GM19372 (cell line): Measurements from ENCODE around the gene NOXA1.

ENCODE experiments used
- ATAC-seq: cut with Tn5 transposase; IDR thresholded peaks from one replicate; pipeline ENCODE4 v1.9.1; 2021; ENCODE audit warnings: mild to moderate bottlenecking, low read depth, moderate library complexity; ENCODE audit not compliant: unreplicated experiment

Gene NOXA1

DNA sequence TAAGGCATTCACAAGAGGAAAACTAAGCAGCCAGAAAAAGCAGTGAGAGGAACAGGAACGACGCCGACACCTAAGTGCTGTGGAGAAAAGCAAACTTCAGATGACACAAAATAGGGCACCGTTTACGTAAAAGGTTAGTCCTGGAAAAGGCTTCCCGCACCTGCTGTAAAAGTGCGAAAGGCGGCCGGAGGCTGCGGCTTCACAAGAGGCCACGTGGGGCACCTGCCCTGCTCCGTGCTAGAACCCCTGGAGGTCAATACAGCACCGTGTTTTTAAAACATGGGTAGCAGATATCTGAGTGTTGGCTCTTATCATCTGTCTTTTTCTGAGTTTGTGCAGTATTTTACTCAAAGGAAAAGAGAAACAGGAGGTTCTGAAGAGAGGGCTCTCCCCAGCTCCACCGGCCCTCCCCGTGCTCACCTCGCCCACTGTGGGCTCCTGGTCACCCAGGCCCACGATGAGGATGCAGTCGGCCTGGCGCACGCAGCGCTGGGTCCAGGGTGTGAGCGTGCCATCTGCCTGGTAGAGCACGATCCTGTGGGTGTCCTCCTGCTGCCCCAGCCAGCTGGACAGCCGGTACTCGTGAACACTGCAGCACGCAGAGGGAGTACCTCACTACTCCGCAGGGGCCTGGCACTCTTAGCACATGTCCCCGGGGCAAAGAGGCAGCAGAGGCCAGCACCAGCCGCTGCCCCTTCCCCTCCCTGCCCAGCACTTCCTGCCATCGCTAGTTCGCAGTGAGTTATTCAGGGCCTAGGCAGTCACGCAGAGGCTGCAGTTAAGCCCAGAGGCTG is 56.9 kb downstream of the NOXA1 start:
- ATAC-seq, result no peak

- ATAC-seq, result no peak
These were observed 57.8 kb downstream of the NOXA1 start for GRCh38 chr9:137480686-137481683.

DNA sequence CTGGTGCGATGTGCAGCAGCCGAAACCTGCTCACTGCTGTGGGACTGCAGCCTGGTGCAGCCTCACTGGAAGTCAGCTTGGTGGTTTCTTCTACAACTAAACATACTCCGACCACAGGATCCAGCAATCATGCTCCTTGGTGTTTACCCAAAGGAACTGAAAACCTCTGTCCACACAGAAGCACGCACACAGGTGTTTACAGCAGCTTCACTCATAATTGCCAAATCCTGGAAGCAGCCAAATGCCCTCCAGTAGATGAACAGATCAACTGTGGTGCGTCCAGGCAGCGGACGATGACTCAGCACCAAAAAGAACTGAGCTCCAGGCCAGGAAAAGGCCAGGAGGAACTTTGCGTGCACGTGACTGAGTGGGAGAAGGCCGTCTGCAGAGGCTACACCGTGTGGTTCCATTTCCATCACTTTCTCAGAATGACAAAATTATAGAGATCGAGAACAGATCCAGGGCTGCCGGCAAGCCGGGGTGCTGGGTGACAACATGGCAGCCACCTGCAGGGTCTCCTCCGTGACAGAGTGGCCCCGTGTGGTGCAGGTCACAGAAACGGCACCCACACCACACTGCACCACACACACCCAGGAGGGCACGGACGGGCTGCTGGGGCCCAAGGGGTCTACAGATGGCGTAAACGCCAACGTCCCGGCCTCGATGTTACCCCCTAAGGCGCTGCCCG is 59.0 kb downstream of the NOXA1 start:
- ATAC-seq, result no peak
